OCI-LY7 (cell line): ENCODE results near the gene KLHL7.

Source experiments
- CTCF ChIP-seq: fragments of 200-600 bp; sonication (generic); conservative IDR thresholded peaks from 2 replicates; pipeline ENCODE4 v1.5.1; 2014; ENCODE audit warnings: mild to moderate bottlenecking, antibody characterized with exemption, low read length, moderate library complexity, mixed read lengths
- EZH2phosphoT487 ChIP-seq: fragments of 200-600 bp; sonication (generic); IDR thresholded peaks from 2 replicates; pipeline ENCODE4 v1.6.1; 2018; ENCODE audit warnings: low read depth, borderline replicate concordance, mild to moderate bottlenecking, mixed run types, antibody characterized with exemption, low read length, moderate library complexity, mixed read lengths

- TF ChIP-seq EZH2phosphoT487 (no peak), CTCF (no peak)
These were observed 7.6 kb upstream of the KLHL7 start for GRCh38 chr7:23098029-23098428.
